OCI-LY1 (cell line): ENCODE data around the gene NFAT5.

ENCODE experiments used
- H2AFZ ChIP-seq: fragments of 200-600 bp; sonication (generic), shearing (Covaris generic); 2 replicates; pipeline ENCODE4 v1.6.0; 2014; ENCODE audit warnings: antibody characterized with exemption, mild to moderate bottlenecking, low read length
- H3F3A ChIP-seq: fragments of 200-600 bp; sonication (generic), shearing (Covaris generic); 2 replicates; pipeline ENCODE4 v1.6.0; 2014; ENCODE audit warnings: mild to moderate bottlenecking, antibody characterized with exemption, low read length, moderate library complexity; ENCODE audit not compliant: insufficient read depth
- H3K27ac ChIP-seq: fragments of 200-600 bp; sonication (generic); 2 replicates; pipeline ENCODE4 v1.5.1; 2014; ENCODE audit warnings: low read length, mixed run types, mild to moderate bottlenecking, low read depth; ENCODE audit not compliant: poor library complexity, severe bottlenecking
- H3K27me3 ChIP-seq: fragments of 200-600 bp; sonication (generic); 2 replicates; pipeline ENCODE4 v1.6.0; 2014; ENCODE audit warnings: antibody characterized with exemption, mild to moderate bottlenecking, low read length, moderate library complexity; ENCODE audit not compliant: insufficient read depth
- H3K36me3 ChIP-seq: fragments of 200-600 bp; sonication (generic); 2 replicates; pipeline ENCODE4 v1.6.1; 2014; ENCODE audit warnings: mild to moderate bottlenecking, antibody characterized with exemption, low read length, moderate library complexity, mixed read lengths; ENCODE audit not compliant: insufficient read depth
- H3K4me1 ChIP-seq: fragments of 200-600 bp; sonication (generic); 2 replicates; pipeline ENCODE4 v1.5.1; 2014; ENCODE audit warnings: mild to moderate bottlenecking, low read length, moderate library complexity; ENCODE audit not compliant: insufficient read depth, severe bottlenecking
- H3K4me2 ChIP-seq: fragments of 200-600 bp; sonication (generic), shearing (Covaris generic); 2 replicates; pipeline ENCODE4 v1.6.1; 2014; ENCODE audit warnings: low read length
- H3K4me3 ChIP-seq: fragments of 200-600 bp; sonication (generic); 2 replicates; pipeline ENCODE4 v1.5.1; 2014; ENCODE audit warnings: low read length, low read depth, mild to moderate bottlenecking, mixed read lengths; ENCODE audit not compliant: poor library complexity, severe bottlenecking
- H3K79me2 ChIP-seq: fragments of 200-600 bp; shearing (Covaris generic); 2 replicates; pipeline ENCODE4 v1.6.1; 2016; ENCODE audit warnings: mixed run types, low read length, mixed read lengths; ENCODE audit not compliant: insufficient read depth
- H3K9ac ChIP-seq: fragments of 200-600 bp; sonication (generic), shearing (Covaris generic); 2 replicates; pipeline ENCODE4 v1.6.1; 2014; ENCODE audit warnings: mild to moderate bottlenecking, low read length, mixed read lengths
- H3K9me2 ChIP-seq: fragments of 200-600 bp; sonication (generic), shearing (Covaris generic); 2 replicates; pipeline ENCODE4 v1.6.1; 2014; ENCODE audit warnings: low read depth, mild to moderate bottlenecking, low read length, mixed read lengths
- H3K9me3 ChIP-seq: fragments of 200-600 bp; shearing (Covaris generic); 2 replicates; pipeline ENCODE4 v1.6.1; 2014; ENCODE audit warnings: low read length, mixed read lengths
- H4K20me1 ChIP-seq: fragments of 200-600 bp; sonication (generic), shearing (Covaris generic); 2 replicates; pipeline ENCODE4 v1.6.0; 2016; ENCODE audit warnings: mild to moderate bottlenecking, low read length; ENCODE audit not compliant: insufficient read depth
- CTCF ChIP-seq: fragments of 200-600 bp; sonication (generic), shearing (Covaris generic); IDR thresholded peaks from 2 replicates; pipeline ENCODE4 v1.5.1; 2017; ENCODE audit warnings: mild to moderate bottlenecking, antibody characterized with exemption, low read length, moderate library complexity, mixed read lengths
- EZH2 ChIP-seq: fragments of 200-600 bp; sonication (generic), shearing (Covaris generic); IDR thresholded peaks from 2 replicates; pipeline ENCODE4 v1.8.0; 2017; ENCODE audit warnings: borderline replicate concordance, mixed run types, mild to moderate bottlenecking, antibody characterized with exemption, low read length, moderate library complexity, mixed read lengths

Gene NFAT5

GRCh38 chr16:69691980-69692911, 126.5 kb downstream of the NFAT5 start:
- H3K4me3 ChIP-seq: no peak overlapping the region
- no peaks in the 10 kb centered on the region for H4K20me1 ChIP-seq
- no peak overlapping the region for H3K27ac ChIP-seq
- no peaks in the 10 kb centered on the region for H3K27me3 ChIP-seq
- no peak overlapping the region for H3K9ac ChIP-seq
- no peaks in the 10 kb centered on the region for H3K79me2 ChIP-seq
- no peaks in the 10 kb centered on the region for H3K9me2 ChIP-seq
- H2AFZ ChIP-seq: no peak overlapping the region
- H3K4me1 ChIP-seq: no peaks in the 10 kb centered on the region
- no peaks in the 10 kb centered on the region for H3K9me3 ChIP-seq
- no peak for TF ChIP-seq CTCF
- no peak for TF ChIP-seq EZH2
- H3K4me2 ChIP-seq: no peak overlapping the region
- peaks cover 59% of the 10 kb centered on the region for H3K36me3 ChIP-seq
- H3F3A ChIP-seq: no peaks in the 10 kb centered on the region

GRCh38 chr16:69693916-69694315, 128.2 kb downstream of the NFAT5 start:
- Histone ChIP-seq H3K9ac (no peak overlapping the region), H3K4me1 (no peaks in the 10 kb centered on the region), H3K4me3 (no peak overlapping the region), H3K4me2 (no peak overlapping the region), H3K27me3 (no peaks in the 10 kb centered on the region), H4K20me1 (no peaks in the 10 kb centered on the region), H2AFZ (no peak overlapping the region), H3F3A (no peaks in the 10 kb centered on the region), H3K9me3 (no peaks in the 10 kb centered on the region), H3K27ac (no peak overlapping the region), H3K9me2 (no peaks in the 10 kb centered on the region), H3K36me3 (peaks cover 59% of the 10 kb centered on the region), H3K79me2 (no peaks in the 10 kb centered on the region)
- TF ChIP-seq EZH2 (no peak), CTCF (no peak)

GRCh38 chr16:69698404-69698803, 132.6 kb downstream of the NFAT5 start:
- no peak overlapping the region for H2AFZ ChIP-seq
- H3K4me1 ChIP-seq: no peaks in the 10 kb centered on the region
- no peak overlapping the region for H3K4me3 ChIP-seq
- H4K20me1 ChIP-seq: no peaks in the 10 kb centered on the region
- no peaks in the 10 kb centered on the region for H3K79me2 ChIP-seq
- H3K9me2 ChIP-seq: no peaks in the 10 kb centered on the region
- peaks cover 31% of the 10 kb centered on the region for H3K36me3 ChIP-seq
- no peaks in the 10 kb centered on the region for H3K9me3 ChIP-seq
- H3K27me3 ChIP-seq: no peaks in the 10 kb centered on the region
- no peak overlapping the region for H3K27ac ChIP-seq
- H3K4me2 ChIP-seq: no peak overlapping the region
- no peaks in the 10 kb centered on the region for H3F3A ChIP-seq
- TF ChIP-seq CTCF (no peak), EZH2 (no peak)
- H3K9ac ChIP-seq: no peak overlapping the region
